ENCODE results near the gene GRM4. TPM values are rescaled to one million over a fixed set of nuclear protein-coding genes. Genes with fewer than 3 reads are reported as not detected.

Gene GRM4
- polyA plus RNA-seq, 1 of the 3 experiments (the other 2 are of a cell fraction) = not detected

DNA sequence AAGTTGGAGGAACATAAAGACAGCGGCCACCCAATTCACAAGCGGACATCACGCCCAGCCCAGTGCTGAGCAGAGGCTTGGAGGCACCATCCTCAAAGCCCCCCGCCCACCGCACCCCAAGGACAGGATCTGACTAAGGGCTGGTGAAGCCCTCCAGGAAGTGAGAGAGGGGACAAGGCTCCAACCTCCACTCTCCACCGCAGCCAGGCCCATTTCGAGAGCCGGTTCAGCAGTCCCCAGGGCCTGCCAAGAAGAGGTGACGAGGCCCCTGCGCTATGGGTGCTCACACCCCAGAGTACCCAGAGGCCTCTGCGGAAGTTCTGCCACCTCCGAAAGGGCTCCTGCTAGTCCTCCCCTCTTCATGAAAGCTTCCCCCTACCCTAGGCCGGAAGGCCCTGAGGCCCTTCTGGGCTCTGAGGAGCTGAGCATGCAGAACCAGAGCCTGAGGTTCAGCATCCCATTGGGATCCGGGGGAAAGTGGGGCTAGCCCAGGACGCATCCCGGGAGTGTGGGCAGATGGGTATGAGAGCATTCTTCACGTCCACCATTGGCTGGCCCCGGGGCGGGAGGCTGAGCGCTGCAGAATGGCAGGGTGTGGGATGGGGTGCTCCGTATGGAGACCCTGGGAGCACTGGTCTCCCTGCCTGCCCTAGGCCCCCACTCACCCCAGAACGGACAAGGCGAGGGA lies 2.5 kb downstream of the GRM4 start:
- H3K4me2 ChIP-seq = peak overlapping the region; percentile 83; the same call in 1 of the 2 replicates
- CTCF ChIA-PET = interaction anchor here (0.8 to 10.6 kb wide), 13 partner anchors 9 to 438 kb away, joined by 3 to 85 read pairs (median 4); no protein-coding TSS in a partner anchor

More for the DNA sequence above, 2.5 kb downstream of the GRM4 start:
- H3K27me3 ChIP-seq (ENCODE audit: insufficient read depth) = peaks cover 61% of the 10 kb centered on the region
- 69% methylated on average over 15 of the region's 23 CpGs for WGBS (ENCODE audit: low lambda C conversion rate)
- no peak overlapping the region for H3K9ac ChIP-seq
- TF ChIP-seq CHD2 (IDR thresholded peaks at IDR 0.05; ENCODE audit: low read length, partially characterized antibody) (no peak), FOXM1 (IDR thresholded peaks at IDR 0.05; ENCODE audit: low read depth) (no peak), MEF2A (IDR thresholded peaks at IDR 0.05; ENCODE audit: borderline replicate concordance, low read depth) (no peak), RCOR1 (IDR thresholded peaks at IDR 0.05; ENCODE audit: low read length) (no peak), POLR2AphosphoS5 (IDR thresholded peaks at IDR 0.05; ENCODE audit: low read depth, low read length) (no peak), RAD21 (IDR thresholded peaks at IDR 0.05; ENCODE audit: low read length) (no peak), TCF12 (IDR thresholded peaks at IDR 0.05) (no peak), REST (IDR thresholded peaks at IDR 0.05; ENCODE audit: low read depth, low read length) (no peak), ELF1 (IDR thresholded peaks at IDR 0.05) (no peak), TAF1 (IDR thresholded peaks at IDR 0.05; ENCODE audit: borderline replicate concordance, low read depth, low read length) (no peak), FOSL2 (IDR thresholded peaks at IDR 0.05; ENCODE audit: borderline replicate concordance, low read depth) (no peak), TEAD4 (IDR thresholded peaks at IDR 0.05; ENCODE audit: borderline replicate concordance, insufficient read depth) (no peak), SMC3 (IDR thresholded peaks at IDR 0.05; ENCODE audit: low read depth, low read length) (no peak)
- TF ChIP-seq, protein P1, sequence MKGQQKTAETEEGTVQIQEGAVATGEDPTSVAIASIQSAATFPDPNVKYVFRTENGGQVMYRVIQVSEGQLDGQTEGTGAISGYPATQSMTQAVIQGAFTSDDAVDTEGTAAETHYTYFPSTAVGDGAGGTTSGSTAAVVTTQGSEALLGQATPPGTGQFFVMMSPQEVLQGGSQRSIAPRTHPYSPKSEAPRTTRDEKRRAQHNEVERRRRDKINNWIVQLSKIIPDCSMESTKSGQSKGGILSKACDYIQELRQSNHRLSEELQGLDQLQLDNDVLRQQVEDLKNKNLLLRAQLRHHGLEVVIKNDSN (IDR thresholded peaks at IDR 0.05; ENCODE audit: borderline replicate concordance, low read depth) = no peak
- TF ChIP-seq, protein P2, sequence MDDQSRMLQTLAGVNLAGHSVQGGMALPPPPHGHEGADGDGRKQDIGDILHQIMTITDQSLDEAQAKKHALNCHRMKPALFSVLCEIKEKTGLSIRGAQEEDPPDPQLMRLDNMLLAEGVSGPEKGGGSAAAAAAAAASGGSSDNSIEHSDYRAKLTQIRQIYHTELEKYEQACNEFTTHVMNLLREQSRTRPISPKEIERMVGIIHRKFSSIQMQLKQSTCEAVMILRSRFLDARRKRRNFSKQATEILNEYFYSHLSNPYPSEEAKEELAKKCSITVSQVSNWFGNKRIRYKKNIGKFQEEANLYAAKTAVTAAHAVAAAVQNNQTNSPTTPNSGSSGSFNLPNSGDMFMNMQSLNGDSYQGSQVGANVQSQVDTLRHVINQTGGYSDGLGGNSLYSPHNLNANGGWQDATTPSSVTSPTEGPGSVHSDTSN (IDR thresholded peaks at IDR 0.05) = no peak
- TF ChIP-seq, protein P3, sequence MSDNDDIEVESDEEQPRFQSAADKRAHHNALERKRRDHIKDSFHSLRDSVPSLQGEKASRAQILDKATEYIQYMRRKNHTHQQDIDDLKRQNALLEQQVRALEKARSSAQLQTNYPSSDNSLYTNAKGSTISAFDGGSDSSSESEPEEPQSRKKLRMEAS (IDR thresholded peaks at IDR 0.05; ENCODE audit: low read depth) = no peak
- TF ChIP-seq, protein P4, sequence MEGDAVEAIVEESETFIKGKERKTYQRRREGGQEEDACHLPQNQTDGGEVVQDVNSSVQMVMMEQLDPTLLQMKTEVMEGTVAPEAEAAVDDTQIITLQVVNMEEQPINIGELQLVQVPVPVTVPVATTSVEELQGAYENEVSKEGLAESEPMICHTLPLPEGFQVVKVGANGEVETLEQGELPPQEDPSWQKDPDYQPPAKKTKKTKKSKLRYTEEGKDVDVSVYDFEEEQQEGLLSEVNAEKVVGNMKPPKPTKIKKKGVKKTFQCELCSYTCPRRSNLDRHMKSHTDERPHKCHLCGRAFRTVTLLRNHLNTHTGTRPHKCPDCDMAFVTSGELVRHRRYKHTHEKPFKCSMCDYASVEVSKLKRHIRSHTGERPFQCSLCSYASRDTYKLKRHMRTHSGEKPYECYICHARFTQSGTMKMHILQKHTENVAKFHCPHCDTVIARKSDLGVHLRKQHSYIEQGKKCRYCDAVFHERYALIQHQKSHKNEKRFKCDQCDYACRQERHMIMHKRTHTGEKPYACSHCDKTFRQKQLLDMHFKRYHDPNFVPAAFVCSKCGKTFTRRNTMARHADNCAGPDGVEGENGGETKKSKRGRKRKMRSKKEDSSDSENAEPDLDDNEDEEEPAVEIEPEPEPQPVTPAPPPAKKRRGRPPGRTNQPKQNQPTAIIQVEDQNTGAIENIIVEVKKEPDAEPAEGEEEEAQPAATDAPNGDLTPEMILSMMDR (IDR thresholded peaks at IDR 0.05) = no peak
- TF ChIP-seq, protein P5, sequence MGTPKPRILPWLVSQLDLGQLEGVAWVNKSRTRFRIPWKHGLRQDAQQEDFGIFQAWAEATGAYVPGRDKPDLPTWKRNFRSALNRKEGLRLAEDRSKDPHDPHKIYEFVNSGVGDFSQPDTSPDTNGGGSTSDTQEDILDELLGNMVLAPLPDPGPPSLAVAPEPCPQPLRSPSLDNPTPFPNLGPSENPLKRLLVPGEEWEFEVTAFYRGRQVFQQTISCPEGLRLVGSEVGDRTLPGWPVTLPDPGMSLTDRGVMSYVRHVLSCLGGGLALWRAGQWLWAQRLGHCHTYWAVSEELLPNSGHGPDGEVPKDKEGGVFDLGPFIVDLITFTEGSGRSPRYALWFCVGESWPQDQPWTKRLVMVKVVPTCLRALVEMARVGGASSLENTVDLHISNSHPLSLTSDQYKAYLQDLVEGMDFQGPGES (IDR thresholded peaks at IDR 0.05; ENCODE audit: low read depth, low read length) = no peak
- no peaks in the 10 kb centered on the region for H3K36me3 ChIP-seq (replicated peaks in 1 of 2; ENCODE audit: control insufficient read depth in 1 of 2, insufficient read depth in 2 of 2, low read length in 1 of 2)
- DNase-seq = no peak
- 0 out of 2 replicates have a peak, but pooled peaks cover 4% of the 10 kb centered on the region for H4K20me1 ChIP-seq (ENCODE audit: insufficient read depth)
- H2AFZ ChIP-seq (ENCODE audit: low read depth) = no peak overlapping the region
- H3K4me3 ChIP-seq (ENCODE audit: low read depth in 2 of 2, low read length in 1 of 2) = no peak overlapping the region; a peak in 1 of 4 replicates
- H3K27ac ChIP-seq (ENCODE audit: low read depth in 2 of 2, low read length in 1 of 2) = no peak overlapping the region
- H3K79me2 ChIP-seq (ENCODE audit: insufficient read depth) = no peaks in the 10 kb centered on the region
- H3K9me2 ChIP-seq = no peaks in the 10 kb centered on the region
- POLR2A ChIA-PET = no interaction called here
- peaks cover 0 to 20% of the 10 kb centered on the region in 2 experiments; a peak in 2 of 4 replicates for H3K4me1 ChIP-seq (ENCODE audit: control insufficient read depth in 1 of 2, insufficient read depth in 2 of 2, low read depth in 1 of 2, low read length in 1 of 2)
- no peaks in the 10 kb centered on the region for H3F3A ChIP-seq (replicated peaks; ENCODE audit: insufficient read depth)
- H3K9me3 ChIP-seq = no peaks in the 10 kb centered on the region

All from SK-N-SH (cell line).